HCT116 (cell line): ENCODE data around the gene LSM11.

Experiments
- EGR1 ChIP-seq: IDR thresholded peaks from 2 replicates; pipeline ENCODE4 v1.6.1; 2012; ENCODE audit warnings: low read depth
- EZH2 ChIP-seq: fragments of 200-600 bp; sonication (generic); IDR thresholded peaks from 2 replicates; pipeline ENCODE4 v1.6.1; 2017; ENCODE audit warnings: antibody characterized with exemption, mixed run types
- EZH2phosphoT487 ChIP-seq: fragments of 200-600 bp; IDR thresholded peaks from 2 replicates; pipeline ENCODE4 v1.6.1; 2018; ENCODE audit warnings: antibody characterized with exemption, borderline replicate concordance
- FOSL1 ChIP-seq: IDR thresholded peaks from 2 replicates; pipeline ENCODE4 v1.6.1; 2012; ENCODE audit warnings: low read depth
- POLR2A ChIP-seq: IDR thresholded peaks from 2 replicates; pipeline ENCODE4 v1.7.0; 2011; ENCODE audit warnings: borderline replicate concordance; ENCODE audit not compliant: insufficient read depth, insufficient read length; ENCODE audit errors: extremely low read depth
- POLR2AphosphoS5 ChIP-seq: IDR thresholded peaks from 2 replicates; pipeline ENCODE4 v1.6.1; 2011; ENCODE audit warnings: mild to moderate bottlenecking, low read depth, low read length, moderate library complexity
- SIN3A ChIP-seq: IDR thresholded peaks from 2 replicates; pipeline ENCODE4 v1.6.1; 2012; ENCODE audit warnings: low read depth
- TCF7L2 ChIP-seq: IDR thresholded peaks from 2 replicates; pipeline ENCODE4 v1.7.0; 2011; ENCODE audit warnings: borderline replicate concordance, inconsistent platforms; ENCODE audit not compliant: insufficient read depth, insufficient read length; ENCODE audit errors: extremely low read depth
- ZNF274 ChIP-seq: fragments of 200-500 bp; sonication (Bioruptor generic); IDR thresholded peaks from 2 replicates; pipeline ENCODE4 v1.6.1; 2014; ENCODE audit warnings: mild to moderate bottlenecking, low read depth, low read length, inconsistent platforms
- TF ChIP-seq, protein P1 (sequence below), 3 experiments: fragments of 200-600 bp in 1 of 3; sonication (generic) in 1 of 3; IDR thresholded peaks in 2 of 3; conservative IDR thresholded peaks in 1 of 3; 2 replicates each; pipeline ENCODE4 v1.5.1; 2012 to 2017; ENCODE audit warnings: low read depth in 2 of 3, low read length in 2 of 3, antibody characterized with exemption in 1 of 3, borderline replicate concordance in 1 of 3, control low read depth in 1 of 3, mild to moderate bottlenecking in 1 of 3, mixed read lengths in 1 of 3, mixed run types in 1 of 3, moderate library complexity in 1 of 3; ENCODE audit not compliant: insufficient read depth in 1 of 3
- TF ChIP-seq, protein P2 (sequence below): IDR thresholded peaks from 2 replicates; pipeline ENCODE4 v1.6.1; 2012; ENCODE audit warnings: low read depth

DNA sequence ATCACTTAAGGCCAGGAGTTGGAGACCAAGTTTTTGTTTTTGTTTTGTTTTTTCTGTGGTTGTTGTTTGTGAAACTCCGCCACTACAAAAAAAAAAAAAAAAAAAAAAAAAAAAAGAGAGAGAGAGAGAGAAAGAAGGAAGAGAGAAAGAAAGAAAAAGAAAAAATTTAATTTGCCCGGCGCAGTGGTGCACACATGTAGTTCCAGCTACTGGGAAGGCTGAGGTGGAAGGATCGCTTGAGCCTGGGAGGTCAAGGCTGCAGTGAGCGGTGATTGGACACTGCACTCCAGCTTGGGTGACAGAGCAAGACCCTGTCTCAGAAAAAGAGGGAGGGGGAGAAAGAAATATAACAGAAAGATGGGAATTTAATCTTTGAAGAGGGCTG is 11.4 kb upstream of the LSM11 start:
- TF ChIP-seq POLR2A (no peak), POLR2AphosphoS5 (no peak), EGR1 (no peak), FOSL1 (no peak), EZH2 (no peak), ZNF274 (no peak), SIN3A (no peak), EZH2phosphoT487 (no peak), TCF7L2 (no peak)
- TF ChIP-seq, protein P1, sequence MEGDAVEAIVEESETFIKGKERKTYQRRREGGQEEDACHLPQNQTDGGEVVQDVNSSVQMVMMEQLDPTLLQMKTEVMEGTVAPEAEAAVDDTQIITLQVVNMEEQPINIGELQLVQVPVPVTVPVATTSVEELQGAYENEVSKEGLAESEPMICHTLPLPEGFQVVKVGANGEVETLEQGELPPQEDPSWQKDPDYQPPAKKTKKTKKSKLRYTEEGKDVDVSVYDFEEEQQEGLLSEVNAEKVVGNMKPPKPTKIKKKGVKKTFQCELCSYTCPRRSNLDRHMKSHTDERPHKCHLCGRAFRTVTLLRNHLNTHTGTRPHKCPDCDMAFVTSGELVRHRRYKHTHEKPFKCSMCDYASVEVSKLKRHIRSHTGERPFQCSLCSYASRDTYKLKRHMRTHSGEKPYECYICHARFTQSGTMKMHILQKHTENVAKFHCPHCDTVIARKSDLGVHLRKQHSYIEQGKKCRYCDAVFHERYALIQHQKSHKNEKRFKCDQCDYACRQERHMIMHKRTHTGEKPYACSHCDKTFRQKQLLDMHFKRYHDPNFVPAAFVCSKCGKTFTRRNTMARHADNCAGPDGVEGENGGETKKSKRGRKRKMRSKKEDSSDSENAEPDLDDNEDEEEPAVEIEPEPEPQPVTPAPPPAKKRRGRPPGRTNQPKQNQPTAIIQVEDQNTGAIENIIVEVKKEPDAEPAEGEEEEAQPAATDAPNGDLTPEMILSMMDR (IDR thresholded peaks at IDR 0.05 in 2 of 3, conservative IDR thresholded peaks at IDR 0.05 in 1 of 3; ENCODE audit: borderline replicate concordance in 1 of 3, insufficient read depth in 1 of 3, low read depth in 2 of 3, low read length in 2 of 3) = no peak
- TF ChIP-seq, protein P2, sequence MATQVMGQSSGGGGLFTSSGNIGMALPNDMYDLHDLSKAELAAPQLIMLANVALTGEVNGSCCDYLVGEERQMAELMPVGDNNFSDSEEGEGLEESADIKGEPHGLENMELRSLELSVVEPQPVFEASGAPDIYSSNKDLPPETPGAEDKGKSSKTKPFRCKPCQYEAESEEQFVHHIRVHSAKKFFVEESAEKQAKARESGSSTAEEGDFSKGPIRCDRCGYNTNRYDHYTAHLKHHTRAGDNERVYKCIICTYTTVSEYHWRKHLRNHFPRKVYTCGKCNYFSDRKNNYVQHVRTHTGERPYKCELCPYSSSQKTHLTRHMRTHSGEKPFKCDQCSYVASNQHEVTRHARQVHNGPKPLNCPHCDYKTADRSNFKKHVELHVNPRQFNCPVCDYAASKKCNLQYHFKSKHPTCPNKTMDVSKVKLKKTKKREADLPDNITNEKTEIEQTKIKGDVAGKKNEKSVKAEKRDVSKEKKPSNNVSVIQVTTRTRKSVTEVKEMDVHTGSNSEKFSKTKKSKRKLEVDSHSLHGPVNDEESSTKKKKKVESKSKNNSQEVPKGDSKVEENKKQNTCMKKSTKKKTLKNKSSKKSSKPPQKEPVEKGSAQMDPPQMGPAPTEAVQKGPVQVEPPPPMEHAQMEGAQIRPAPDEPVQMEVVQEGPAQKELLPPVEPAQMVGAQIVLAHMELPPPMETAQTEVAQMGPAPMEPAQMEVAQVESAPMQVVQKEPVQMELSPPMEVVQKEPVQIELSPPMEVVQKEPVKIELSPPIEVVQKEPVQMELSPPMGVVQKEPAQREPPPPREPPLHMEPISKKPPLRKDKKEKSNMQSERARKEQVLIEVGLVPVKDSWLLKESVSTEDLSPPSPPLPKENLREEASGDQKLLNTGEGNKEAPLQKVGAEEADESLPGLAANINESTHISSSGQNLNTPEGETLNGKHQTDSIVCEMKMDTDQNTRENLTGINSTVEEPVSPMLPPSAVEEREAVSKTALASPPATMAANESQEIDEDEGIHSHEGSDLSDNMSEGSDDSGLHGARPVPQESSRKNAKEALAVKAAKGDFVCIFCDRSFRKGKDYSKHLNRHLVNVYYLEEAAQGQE = no peak
